ENCODE results near the gene TAX1BP1. TPM values are rescaled to one million over a fixed set of nuclear protein-coding genes. Genes with fewer than 3 reads are reported as not detected.

Gene TAX1BP1
- total RNA-seq, 1 experiment from 2014 or later: 69.9 TPM

- ChIA-PET CTCF (interaction anchor here (0.6 kb wide), 1 partner anchor 159 kb away, joined by 3 read pairs; no protein-coding TSS in a partner anchor), POLR2A (interaction anchor here (0.6 kb wide), 1 partner anchor 235 kb away, joined by 3 read pairs; no protein-coding TSS in a partner anchor)
- Mint-ChIP-seq H3K4me1 (0 out of 2 replicates have a peak, but pooled peaks cover 6% of the 10 kb centered on the region), H3K4me3 (no peak overlapping the region), H3K9me3 (peaks cover 5% of the 10 kb centered on the region), H3K27ac (no peak overlapping the region), H3K27me3 (ENCODE audit: low read depth) (no peaks in the 10 kb centered on the region), H3K36me3 (peaks cover 10% of the 10 kb centered on the region)
- ATAC-seq (no peak), DNase-seq (ENCODE audit: low spot score) (no peak)
- TF ChIP-seq TEAD1 (CRISPR knock-in tag; IDR thresholded peaks at IDR 0.05): no peak
- no peak for TF ChIP-seq JUN (CRISPR knock-in tag; IDR thresholded peaks at IDR 0.05)
- TF ChIP-seq ZNF232 (CRISPR knock-in tag; IDR thresholded peaks at IDR 0.05): no peak
- no peak for TF ChIP-seq NFYB (CRISPR knock-in tag; conservative IDR thresholded peaks at IDR 0.05; ENCODE audit: low read depth)
- TF ChIP-seq, protein P1, sequence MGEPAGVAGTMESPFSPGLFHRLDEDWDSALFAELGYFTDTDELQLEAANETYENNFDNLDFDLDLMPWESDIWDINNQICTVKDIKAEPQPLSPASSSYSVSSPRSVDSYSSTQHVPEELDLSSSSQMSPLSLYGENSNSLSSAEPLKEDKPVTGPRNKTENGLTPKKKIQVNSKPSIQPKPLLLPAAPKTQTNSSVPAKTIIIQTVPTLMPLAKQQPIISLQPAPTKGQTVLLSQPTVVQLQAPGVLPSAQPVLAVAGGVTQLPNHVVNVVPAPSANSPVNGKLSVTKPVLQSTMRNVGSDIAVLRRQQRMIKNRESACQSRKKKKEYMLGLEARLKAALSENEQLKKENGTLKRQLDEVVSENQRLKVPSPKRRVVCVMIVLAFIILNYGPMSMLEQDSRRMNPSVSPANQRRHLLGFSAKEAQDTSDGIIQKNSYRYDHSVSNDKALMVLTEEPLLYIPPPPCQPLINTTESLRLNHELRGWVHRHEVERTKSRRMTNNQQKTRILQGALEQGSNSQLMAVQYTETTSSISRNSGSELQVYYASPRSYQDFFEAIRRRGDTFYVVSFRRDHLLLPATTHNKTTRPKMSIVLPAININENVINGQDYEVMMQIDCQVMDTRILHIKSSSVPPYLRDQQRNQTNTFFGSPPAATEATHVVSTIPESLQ (CRISPR knock-in tag; IDR thresholded peaks at IDR 0.05): no peak
- no peak for TF ChIP-seq ATF1 (CRISPR knock-in tag; IDR thresholded peaks at IDR 0.05)
- no peak for TF ChIP-seq NR1H2 (CRISPR knock-in tag; IDR thresholded peaks at IDR 0.05)
- TF ChIP-seq ESRRA (CRISPR knock-in tag; IDR thresholded peaks at IDR 0.05; ENCODE audit: borderline replicate concordance): no peak
- TF ChIP-seq, protein P2, sequence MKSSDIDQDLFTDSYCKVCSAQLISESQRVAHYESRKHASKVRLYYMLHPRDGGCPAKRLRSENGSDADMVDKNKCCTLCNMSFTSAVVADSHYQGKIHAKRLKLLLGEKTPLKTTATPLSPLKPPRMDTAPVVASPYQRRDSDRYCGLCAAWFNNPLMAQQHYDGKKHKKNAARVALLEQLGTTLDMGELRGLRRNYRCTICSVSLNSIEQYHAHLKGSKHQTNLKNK (CRISPR knock-in tag; IDR thresholded peaks at IDR 0.05): no peak
- TF ChIP-seq MYBL2 (CRISPR knock-in tag; IDR thresholded peaks at IDR 0.05): no peak
- TF ChIP-seq SOX15 (CRISPR knock-in tag; IDR thresholded peaks at IDR 0.05): no peak
- TF ChIP-seq HMGXB4 (CRISPR knock-in tag; IDR thresholded peaks at IDR 0.05): no peak
- no peak for TF ChIP-seq ZNF219 (CRISPR knock-in tag; IDR thresholded peaks at IDR 0.05; ENCODE audit: borderline replicate concordance)
- TF ChIP-seq GRHL2 (CRISPR knock-in tag; IDR thresholded peaks at IDR 0.05; ENCODE audit: insufficient replicate concordance, severe bottlenecking): no peak
- no peak for TF ChIP-seq FOXP1 (CRISPR knock-in tag; IDR thresholded peaks at IDR 0.05; ENCODE audit: borderline replicate concordance)
Measured at GRCh38 chr7:27860800-27861199, 120.8 kb downstream of the TAX1BP1 start.

- Mint-ChIP-seq H3K9me3 (no peaks in the 10 kb centered on the region), H3K4me3 (no peak overlapping the region), H3K27ac (no peak overlapping the region; the same call in 1 of the 2 replicates), H3K36me3 (peaks cover 2% of the 10 kb centered on the region; the same call in 1 of the 2 replicates), H3K4me1 (0 out of 2 replicates have a peak, but pooled peaks cover 6% of the 10 kb centered on the region), H3K27me3 (ENCODE audit: low read depth) (no peaks in the 10 kb centered on the region)
- no peak for DNase-seq (ENCODE audit: low spot score)
- ATAC-seq: no peak
- POLR2A ChIA-PET: no interaction called here
- CTCF ChIA-PET: interaction anchor here (1.2 kb wide), 1 partner anchor 13 kb away, joined by 4 read pairs; no protein-coding TSS in a partner anchor
- no peak for TF ChIP-seq AFF4 (CRISPR knock-in tag; IDR thresholded peaks at IDR 0.05; ENCODE audit: borderline replicate concordance)
- TF ChIP-seq, protein P3, sequence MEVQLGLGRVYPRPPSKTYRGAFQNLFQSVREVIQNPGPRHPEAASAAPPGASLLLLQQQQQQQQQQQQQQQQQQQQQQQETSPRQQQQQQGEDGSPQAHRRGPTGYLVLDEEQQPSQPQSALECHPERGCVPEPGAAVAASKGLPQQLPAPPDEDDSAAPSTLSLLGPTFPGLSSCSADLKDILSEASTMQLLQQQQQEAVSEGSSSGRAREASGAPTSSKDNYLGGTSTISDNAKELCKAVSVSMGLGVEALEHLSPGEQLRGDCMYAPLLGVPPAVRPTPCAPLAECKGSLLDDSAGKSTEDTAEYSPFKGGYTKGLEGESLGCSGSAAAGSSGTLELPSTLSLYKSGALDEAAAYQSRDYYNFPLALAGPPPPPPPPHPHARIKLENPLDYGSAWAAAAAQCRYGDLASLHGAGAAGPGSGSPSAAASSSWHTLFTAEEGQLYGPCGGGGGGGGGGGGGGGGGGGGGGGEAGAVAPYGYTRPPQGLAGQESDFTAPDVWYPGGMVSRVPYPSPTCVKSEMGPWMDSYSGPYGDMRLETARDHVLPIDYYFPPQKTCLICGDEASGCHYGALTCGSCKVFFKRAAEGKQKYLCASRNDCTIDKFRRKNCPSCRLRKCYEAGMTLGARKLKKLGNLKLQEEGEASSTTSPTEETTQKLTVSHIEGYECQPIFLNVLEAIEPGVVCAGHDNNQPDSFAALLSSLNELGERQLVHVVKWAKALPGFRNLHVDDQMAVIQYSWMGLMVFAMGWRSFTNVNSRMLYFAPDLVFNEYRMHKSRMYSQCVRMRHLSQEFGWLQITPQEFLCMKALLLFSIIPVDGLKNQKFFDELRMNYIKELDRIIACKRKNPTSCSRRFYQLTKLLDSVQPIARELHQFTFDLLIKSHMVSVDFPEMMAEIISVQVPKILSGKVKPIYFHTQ (CRISPR knock-in tag; IDR thresholded peaks at IDR 0.05): no peak
- TF ChIP-seq NR1H2 (CRISPR knock-in tag; IDR thresholded peaks at IDR 0.05): no peak
- TF ChIP-seq MLX (CRISPR knock-in tag; IDR thresholded peaks at IDR 0.05): no peak
- no peak for TF ChIP-seq ZNF416 (CRISPR knock-in tag; IDR thresholded peaks at IDR 0.05)
- TF ChIP-seq ATF1 (CRISPR knock-in tag; IDR thresholded peaks at IDR 0.05): no peak
- TF ChIP-seq ELF4 (CRISPR knock-in tag; IDR thresholded peaks at IDR 0.05; ENCODE audit: low read depth): no peak
- TF ChIP-seq TEAD4 (CRISPR knock-in tag; IDR thresholded peaks at IDR 0.05): no peak
Measured at GRCh38 chr7:27861747-27862146, 121.8 kb downstream of the TAX1BP1 start.
